ENCODE measurements around the gene CD247.

DNA sequence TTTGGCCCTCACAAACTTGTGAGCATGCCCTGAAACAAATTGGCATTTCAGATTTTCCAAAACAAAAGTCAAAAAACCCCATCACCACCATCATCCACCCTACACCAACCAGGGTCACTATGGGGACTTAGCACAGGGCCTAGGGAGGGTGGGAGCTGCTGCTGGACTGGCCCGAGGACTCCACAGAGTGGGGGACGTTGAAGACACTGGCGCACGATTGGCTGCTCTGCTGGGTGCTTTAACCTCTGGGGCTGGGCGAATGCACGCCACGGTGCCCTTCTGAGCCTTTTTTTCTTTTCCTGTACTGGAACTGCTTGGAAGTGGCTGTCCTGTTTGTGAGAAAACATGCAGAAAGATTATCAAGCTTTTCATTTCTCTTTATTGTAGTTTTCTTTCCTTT, 92.8 kb downstream of the CD247 start:
- TF ChIP-seq, protein P1, sequence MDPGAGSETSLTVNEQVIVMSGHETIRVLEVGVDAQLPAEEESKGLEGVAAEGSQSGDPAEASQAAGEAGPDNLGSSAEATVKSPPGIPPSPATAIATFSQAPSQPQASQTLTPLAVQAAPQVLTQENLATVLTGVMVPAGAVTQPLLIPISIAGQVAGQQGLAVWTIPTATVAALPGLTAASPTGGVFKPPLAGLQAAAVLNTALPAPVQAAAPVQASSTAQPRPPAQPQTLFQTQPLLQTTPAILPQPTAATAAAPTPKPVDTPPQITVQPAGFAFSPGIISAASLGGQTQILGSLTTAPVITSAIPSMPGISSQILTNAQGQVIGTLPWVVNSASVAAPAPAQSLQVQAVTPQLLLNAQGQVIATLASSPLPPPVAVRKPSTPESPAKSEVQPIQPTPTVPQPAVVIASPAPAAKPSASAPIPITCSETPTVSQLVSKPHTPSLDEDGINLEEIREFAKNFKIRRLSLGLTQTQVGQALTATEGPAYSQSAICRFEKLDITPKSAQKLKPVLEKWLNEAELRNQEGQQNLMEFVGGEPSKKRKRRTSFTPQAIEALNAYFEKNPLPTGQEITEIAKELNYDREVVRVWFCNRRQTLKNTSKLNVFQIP (CRISPR knock-in tag; IDR thresholded peaks at IDR 0.05; ENCODE audit: borderline replicate concordance, low read depth) = no peak
- TF ChIP-seq ZNF8 (CRISPR knock-in tag; IDR thresholded peaks at IDR 0.05) = no peak
